Measurements from ENCODE around the gene PDE6D.

Gene PDE6D

DNA sequence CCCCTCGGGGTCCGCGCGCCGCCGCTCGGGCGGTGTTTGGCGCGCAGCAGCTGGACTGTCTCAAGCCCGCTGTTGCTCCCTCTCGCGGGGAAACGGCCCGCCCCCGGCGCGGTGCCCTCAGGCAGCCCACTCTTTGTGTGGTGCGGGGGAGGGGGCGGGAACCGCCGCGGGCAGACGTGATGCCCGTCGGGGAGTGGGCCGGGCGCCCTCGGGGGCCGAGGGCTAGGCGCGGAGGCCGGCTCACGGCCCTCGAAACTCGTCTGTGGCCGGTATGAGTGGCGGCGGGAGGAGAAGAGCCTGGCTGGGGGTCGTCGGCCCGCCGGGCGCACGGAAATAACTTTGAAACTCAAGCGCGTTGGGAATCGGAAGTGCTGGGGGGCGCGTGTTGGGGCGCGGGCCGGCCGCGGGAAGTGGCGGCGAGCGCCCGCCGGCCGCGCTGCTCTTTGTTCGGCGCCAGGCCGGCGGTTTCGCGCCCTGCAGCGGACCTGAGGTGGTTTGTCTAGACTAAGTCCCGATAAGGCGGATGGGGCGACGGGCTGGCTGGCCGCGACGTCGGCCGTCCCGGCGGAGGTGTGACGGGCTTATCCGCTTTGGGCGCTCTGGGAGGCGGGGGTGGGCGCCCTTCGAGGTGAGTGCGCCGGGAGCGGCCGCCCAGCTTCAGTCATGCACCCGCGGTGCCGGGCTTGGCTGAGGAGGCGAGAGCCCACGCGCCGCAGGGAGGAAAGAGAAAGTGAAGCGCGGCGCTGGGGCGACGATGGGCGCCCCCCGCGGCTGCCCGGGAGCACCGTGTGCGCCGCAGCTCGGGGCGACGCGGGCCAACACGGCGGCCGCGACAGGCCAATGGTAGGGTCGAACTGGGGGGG is 72.1 kb downstream of the PDE6D start:
- Histone ChIP-seq H3K27me3 (ENCODE audit: insufficient read depth, low read length) (no peaks in the 10 kb centered on the region), H3K4me3 (ENCODE audit: low read length) (peak overlapping the region; percentile 97), H3K27ac (ENCODE audit: low read length) (peak overlapping the region; percentile 82), H3K4me1 (ENCODE audit: insufficient read depth, low read length) (peaks cover 10% of the 10 kb centered on the region; the same call in 1 of the 2 replicates), H3K9ac (ENCODE audit: low read depth, low read length) (peak overlapping the region; percentile 99), H3K36me3 (ENCODE audit: insufficient read depth, low read depth, low read length) (peaks cover 39% of the 10 kb centered on the region), H3K9me3 (ENCODE audit: insufficient read depth, low read depth, low read length) (no peaks in the 10 kb centered on the region)

DNA sequence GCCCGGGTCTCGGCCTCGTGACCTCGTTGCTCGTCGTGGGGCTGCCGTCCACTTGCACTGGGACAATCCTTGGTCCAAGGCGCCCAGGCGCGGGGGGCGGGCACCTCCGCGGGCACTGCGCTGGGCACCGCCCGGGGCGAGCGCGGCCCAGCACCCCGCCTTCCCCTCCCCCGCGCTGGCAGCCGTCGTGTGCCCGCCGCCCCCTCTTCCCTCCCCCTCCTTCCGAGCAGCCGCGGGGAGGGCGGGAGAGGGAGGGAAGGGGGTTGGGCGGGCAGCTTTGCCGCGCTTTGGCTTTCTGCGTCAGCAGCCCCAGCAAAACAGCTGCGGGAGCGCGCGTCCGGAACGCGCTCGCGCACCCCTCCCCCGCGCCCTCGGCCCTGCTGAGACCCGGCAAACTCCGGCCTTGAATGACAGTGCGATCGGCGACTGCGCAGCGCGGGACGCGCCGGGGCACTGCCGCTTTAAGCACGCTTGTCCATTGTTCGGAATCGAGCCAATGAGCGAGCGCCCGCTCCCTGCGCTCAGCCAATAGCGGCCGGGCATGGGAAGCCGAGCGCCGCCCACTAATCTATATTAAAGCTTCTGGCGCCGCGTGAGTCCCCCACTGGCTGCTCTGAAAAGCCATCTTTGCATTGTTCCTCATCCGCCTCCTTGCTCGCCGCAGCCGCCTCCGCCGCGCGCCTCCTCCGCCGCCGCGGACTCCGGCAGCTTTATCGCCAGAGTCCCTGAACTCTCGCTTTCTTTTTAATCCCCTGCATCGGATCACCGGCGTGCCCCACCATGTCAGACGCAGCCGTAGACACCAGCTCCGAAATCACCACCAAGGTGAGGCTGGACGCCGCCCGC is 72.9 kb downstream of the PDE6D start, which contains the start of gene PTMA:
Gene PTMA, plus strand, starts transcription at position 599 of the 846 bp plus-strand sequence. Its CDS starts 182 bp downstream, at position 781.
- peaks cover 31% of the 10 kb centered on the region for H3K36me3 ChIP-seq (ENCODE audit: insufficient read depth, low read depth, low read length)
- H3K27me3 ChIP-seq (ENCODE audit: insufficient read depth, low read length), result no peaks in the 10 kb centered on the region
- peak within 1 kb of the TSS; percentile 100 for H3K9ac ChIP-seq (ENCODE audit: low read depth, low read length)
- H3K4me3 ChIP-seq (ENCODE audit: low read length), result peak within 1 kb of the TSS; percentile 97
- H3K27ac ChIP-seq (ENCODE audit: low read length), result peak within 1 kb of the TSS; percentile 94
- H3K4me1 ChIP-seq (ENCODE audit: insufficient read depth, low read length), result peaks cover 10% of the 10 kb centered on the region; the same call in 1 of the 2 replicates
- H3K9me3 ChIP-seq (ENCODE audit: insufficient read depth, low read depth, low read length), result no peaks in the 10 kb centered on the region

DNA sequence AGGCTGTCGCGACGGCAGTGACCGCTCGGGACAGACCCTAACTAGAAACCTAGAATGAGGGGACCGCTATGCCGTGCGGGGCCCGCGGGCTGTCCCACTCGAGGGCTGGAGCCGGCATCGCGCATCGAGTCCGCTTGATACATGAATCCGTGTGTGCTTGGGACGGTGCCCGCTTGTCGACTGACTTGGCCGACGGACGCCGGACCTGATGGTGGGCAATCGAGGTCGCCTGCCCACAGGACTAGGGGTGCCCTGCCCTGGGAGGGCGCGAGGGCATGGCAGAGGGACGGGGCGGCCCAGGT is 73.5 kb downstream of the PDE6D start:
- Histone ChIP-seq H3K27me3 (ENCODE audit: insufficient read depth, low read length) (no peaks in the 10 kb centered on the region), H3K36me3 (ENCODE audit: insufficient read depth, low read depth, low read length) (peaks cover 29% of the 10 kb centered on the region), H3K9me3 (ENCODE audit: insufficient read depth, low read depth, low read length) (no peaks in the 10 kb centered on the region), H3K27ac (ENCODE audit: low read length) (peak overlapping the region; percentile 94), H3K9ac (ENCODE audit: low read depth, low read length) (peak overlapping the region; percentile 100), H3K4me1 (ENCODE audit: insufficient read depth, low read length) (peaks cover 10% of the 10 kb centered on the region; the same call in 1 of the 2 replicates), H3K4me3 (ENCODE audit: low read length) (peak overlapping the region; percentile 94)

DNA sequence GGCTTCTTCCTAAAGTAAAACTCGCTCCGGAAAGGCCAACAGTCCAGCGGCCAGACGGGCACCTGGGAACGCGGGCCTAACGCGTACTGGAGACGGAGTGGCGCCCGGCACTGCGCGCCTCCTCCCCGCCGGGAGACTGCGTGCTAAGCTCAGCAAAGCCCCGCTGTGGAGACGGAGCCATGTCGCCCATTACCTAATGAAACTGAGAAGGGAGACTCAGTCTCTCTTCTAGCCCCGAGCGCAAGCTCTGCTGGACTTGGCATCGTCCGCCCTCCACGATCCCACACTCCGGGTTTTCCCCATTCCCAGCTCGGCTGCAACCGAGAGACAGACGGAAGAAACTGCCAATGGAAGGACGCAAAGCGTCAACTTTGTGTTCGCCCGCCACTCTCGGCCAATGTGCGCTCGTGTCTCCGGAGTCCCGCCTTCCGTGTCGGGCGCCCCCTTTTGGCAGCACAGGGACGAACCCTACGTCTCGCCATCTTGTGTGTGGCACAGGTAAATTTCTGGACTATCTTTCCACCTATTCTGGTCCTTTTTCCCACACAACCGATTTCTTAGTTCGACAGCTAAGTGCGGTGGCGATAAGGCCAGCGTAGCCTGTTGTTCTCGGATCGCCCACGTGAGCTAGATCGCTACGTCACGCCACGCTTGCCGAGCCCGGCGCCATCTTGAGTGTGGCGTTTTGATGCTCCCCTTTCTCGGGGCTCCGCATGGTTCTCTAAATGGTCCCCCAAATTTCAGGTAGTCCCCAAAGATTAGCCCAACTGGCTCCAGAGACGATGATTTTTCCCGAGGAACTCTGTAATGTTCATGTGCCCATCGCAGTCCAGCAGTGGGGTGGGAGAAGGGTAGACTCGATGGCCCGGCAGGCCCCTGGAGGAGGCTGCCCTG is 74.1 kb downstream of the PDE6D start:
- H3K27ac ChIP-seq (ENCODE audit: low read length), result peak overlapping the region; percentile 94
- no peaks in the 10 kb centered on the region for H3K9me3 ChIP-seq (ENCODE audit: insufficient read depth, low read depth, low read length)
- H3K4me1 ChIP-seq (ENCODE audit: insufficient read depth, low read length), result peaks cover 7% of the 10 kb centered on the region; the same call in 1 of the 2 replicates
- H3K36me3 ChIP-seq (ENCODE audit: insufficient read depth, low read depth, low read length), result peaks cover 23% of the 10 kb centered on the region
- H3K27me3 ChIP-seq (ENCODE audit: insufficient read depth, low read length), result no peaks in the 10 kb centered on the region
- peak overlapping the region; percentile 100 for H3K9ac ChIP-seq (ENCODE audit: low read depth, low read length)
- H3K4me3 ChIP-seq (ENCODE audit: low read length), result peak overlapping the region; percentile 94

DNA sequence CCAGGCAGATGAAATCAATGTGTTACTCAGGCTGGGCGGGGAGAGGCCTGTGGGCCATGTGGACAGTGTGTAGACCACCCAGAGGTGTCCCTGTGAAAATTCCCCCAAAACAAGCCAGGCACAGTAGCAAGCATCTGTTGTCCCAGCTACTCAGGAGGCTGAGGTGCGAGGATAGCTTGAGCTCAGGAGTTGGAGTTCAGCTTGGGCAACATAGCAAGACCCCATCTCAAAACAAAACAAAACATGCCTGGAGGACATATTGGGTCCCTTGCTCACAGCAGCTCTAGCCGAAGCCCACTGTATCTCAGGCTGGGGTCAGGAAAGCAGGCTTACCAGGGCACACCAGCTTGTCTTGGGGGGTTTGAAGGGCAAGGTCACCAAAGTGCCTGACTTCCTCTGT is 77.1 kb downstream of the PDE6D start:
- Histone ChIP-seq H3K36me3 (ENCODE audit: insufficient read depth, low read depth, low read length) (no peaks in the 10 kb centered on the region), H3K4me1 (ENCODE audit: insufficient read depth, low read length) (peaks cover 3% of the 10 kb centered on the region; the same call in 1 of the 2 replicates), H3K9me3 (ENCODE audit: insufficient read depth, low read depth, low read length) (no peaks in the 10 kb centered on the region), H3K27me3 (ENCODE audit: insufficient read depth, low read length) (no peaks in the 10 kb centered on the region), H3K27ac (ENCODE audit: low read length) (no peak overlapping the region), H3K9ac (ENCODE audit: low read depth, low read length) (no peak overlapping the region), H3K4me3 (ENCODE audit: low read length) (no peak overlapping the region)

DNA sequence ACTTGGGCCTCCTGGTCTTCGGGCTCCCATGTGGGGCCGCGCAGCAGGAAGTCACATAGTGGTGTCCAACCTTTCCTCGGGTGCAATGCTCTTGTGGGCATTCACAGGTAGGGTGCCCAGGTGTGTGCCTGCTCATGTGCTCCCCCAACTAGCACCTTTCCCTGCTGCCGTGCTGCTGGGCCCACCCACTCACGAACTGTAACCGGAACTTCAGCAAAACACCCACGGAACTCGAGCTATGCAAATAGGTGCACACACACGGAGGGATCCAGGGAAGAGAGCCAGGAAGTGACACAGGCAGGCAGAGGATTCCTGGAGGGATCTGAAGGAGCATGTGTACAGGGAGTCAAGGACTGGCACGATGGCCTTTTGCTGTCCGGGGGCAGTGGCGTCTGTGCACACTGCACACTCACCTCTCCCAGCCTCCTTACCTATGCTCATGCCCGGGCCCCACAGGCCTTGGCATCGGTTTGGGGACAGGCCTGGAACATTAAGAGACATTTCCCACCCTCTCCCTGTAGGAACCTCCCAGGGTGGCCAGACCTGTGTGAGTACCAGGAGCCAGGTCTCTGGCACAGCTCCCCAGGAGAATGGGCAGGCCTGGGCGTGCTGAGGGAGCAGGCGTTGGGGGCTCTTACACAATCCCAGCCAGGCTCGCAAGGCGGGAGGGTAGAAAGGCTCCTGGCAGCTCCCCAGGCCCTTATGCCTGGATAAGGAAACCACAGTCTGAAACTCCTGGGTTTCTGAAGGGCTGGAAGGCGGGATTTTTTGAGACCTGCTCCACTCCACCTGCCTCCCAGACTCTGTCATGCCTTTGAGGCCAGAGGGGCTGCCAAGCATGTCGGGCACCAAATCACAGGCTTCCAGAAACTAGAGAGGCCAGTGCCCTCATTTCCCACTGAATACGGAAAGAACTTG is 79.4 kb downstream of the PDE6D start:
- Histone ChIP-seq H3K27me3 (ENCODE audit: insufficient read depth, low read length) (no peaks in the 10 kb centered on the region), H3K27ac (ENCODE audit: low read length) (no peak overlapping the region), H3K4me1 (ENCODE audit: insufficient read depth, low read length) (peaks cover 3% of the 10 kb centered on the region; the same call in 1 of the 2 replicates), H3K36me3 (ENCODE audit: insufficient read depth, low read depth, low read length) (no peaks in the 10 kb centered on the region), H3K9me3 (ENCODE audit: insufficient read depth, low read depth, low read length) (no peaks in the 10 kb centered on the region), H3K9ac (ENCODE audit: low read depth, low read length) (no peak overlapping the region), H3K4me3 (ENCODE audit: low read length) (no peak overlapping the region)

DNA sequence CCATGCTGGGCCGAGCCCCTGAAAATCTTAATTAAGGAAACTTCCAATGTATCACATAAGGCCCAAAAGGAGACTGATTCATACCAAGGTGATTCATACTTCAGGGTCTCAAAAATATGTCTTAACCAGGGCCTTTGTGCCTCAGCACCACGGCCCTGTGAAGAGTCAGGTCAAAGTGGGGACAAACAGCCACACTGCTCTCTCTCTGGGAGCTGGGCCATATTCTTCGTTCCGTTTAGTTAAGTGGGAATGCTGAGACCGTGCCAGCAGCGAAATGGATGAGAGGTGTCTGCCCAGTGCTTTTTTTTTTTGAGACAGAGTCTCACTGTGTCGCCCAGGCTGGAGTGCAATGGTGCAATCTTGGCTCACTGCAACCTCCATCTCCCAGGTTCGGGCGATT is 82.1 kb downstream of the PDE6D start:
- Histone ChIP-seq H3K9ac (ENCODE audit: low read depth, low read length) (no peak overlapping the region), H3K4me1 (ENCODE audit: insufficient read depth, low read length) (no peaks in the 10 kb centered on the region), H3K9me3 (ENCODE audit: insufficient read depth, low read depth, low read length) (no peaks in the 10 kb centered on the region), H3K36me3 (ENCODE audit: insufficient read depth, low read depth, low read length) (no peaks in the 10 kb centered on the region), H3K27ac (ENCODE audit: low read length) (no peak overlapping the region), H3K27me3 (ENCODE audit: insufficient read depth, low read length) (no peaks in the 10 kb centered on the region), H3K4me3 (ENCODE audit: low read length) (no peak overlapping the region)

DNA sequence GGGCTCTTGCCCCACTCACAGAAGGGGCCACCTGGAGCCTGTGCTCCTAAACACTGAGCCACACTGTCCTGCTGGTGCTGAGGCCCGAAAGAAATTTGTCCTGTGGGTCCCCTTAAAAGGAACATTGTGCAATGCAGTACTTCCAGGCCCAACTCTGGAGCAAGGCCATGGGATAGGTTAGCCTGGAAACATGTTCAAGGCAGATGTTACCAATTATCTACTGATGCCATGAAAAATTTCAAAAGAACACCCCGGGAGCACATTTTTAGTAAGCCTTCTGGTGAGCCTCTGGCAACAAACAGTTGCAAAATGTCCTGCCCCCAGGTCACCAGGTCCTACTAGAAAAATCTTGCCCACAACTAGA is 85.1 kb downstream of the PDE6D start:
- Histone ChIP-seq H3K4me1 (ENCODE audit: insufficient read depth, low read length) (no peaks in the 10 kb centered on the region), H3K36me3 (ENCODE audit: insufficient read depth, low read depth, low read length) (no peaks in the 10 kb centered on the region), H3K27ac (ENCODE audit: low read length) (no peak overlapping the region), H3K27me3 (ENCODE audit: insufficient read depth, low read length) (no peaks in the 10 kb centered on the region), H3K9me3 (ENCODE audit: insufficient read depth, low read depth, low read length) (no peaks in the 10 kb centered on the region), H3K4me3 (ENCODE audit: low read length) (no peak overlapping the region), H3K9ac (ENCODE audit: low read depth, low read length) (no peak overlapping the region)

DNA sequence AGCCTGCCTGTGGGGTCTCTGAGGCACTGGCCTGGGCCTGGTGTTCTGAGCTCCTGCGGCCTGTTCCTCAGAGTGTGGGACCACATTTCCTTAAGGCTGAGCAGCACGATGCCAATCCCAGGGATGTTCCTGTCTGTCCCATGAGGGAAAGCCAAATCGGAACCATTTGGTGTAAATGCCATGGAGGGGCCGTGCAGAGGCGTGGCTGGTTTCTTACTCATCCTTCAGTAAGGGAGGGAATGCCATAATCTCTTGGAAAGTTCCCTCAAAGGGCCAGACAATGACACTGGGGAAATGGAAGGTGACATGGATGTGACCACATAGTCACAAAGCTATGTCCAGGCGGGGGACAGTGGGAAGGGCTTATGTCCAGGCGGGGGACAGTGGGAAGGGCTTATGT is 87.1 kb downstream of the PDE6D start:
- Histone ChIP-seq H3K27ac (ENCODE audit: low read length) (no peak overlapping the region), H3K4me1 (ENCODE audit: insufficient read depth, low read length) (0 out of 2 replicates have a peak, but pooled peaks cover 3% of the 10 kb centered on the region), H3K9me3 (ENCODE audit: insufficient read depth, low read depth, low read length) (no peaks in the 10 kb centered on the region)

DNA sequence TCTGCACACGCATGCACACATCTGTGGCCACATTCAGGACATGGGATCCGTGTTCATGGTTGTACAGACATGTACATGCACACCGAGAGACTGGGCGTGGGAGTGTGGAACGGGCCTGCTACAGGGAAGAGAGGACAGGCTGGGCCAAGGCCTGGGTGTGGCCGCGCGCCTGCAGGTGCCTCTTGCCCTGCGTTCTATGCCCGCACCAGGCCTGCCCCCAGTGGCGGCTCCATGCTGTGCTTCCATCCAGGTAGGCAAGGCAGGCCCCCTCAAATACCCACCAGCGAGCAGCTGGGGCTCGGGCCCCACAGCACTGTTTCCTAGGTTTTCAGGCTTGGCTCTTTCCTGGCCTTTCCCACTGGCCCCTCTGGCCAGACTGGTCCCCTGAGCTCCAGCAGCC is 88.2 kb downstream of the PDE6D start:
- H3K27me3 ChIP-seq (ENCODE audit: insufficient read depth, low read length), result no peaks in the 10 kb centered on the region
- no peaks in the 10 kb centered on the region for H3K9me3 ChIP-seq (ENCODE audit: insufficient read depth, low read depth, low read length)
- no peak overlapping the region for H3K9ac ChIP-seq (ENCODE audit: low read depth, low read length)
- peaks cover 3% of the 10 kb centered on the region; the same call in 1 of the 2 replicates for H3K4me1 ChIP-seq (ENCODE audit: insufficient read depth, low read length)
- H3K36me3 ChIP-seq (ENCODE audit: insufficient read depth, low read depth, low read length), result no peaks in the 10 kb centered on the region
- H3K4me3 ChIP-seq (ENCODE audit: low read length), result no peak overlapping the region
- H3K27ac ChIP-seq (ENCODE audit: low read length), result no peak overlapping the region

More for the DNA sequence above, 87.1 kb downstream of the PDE6D start:
- no peaks in the 10 kb centered on the region for H3K36me3 ChIP-seq (ENCODE audit: insufficient read depth, low read depth, low read length)
- no peak overlapping the region for H3K9ac ChIP-seq (ENCODE audit: low read depth, low read length)
- no peak overlapping the region for H3K4me3 ChIP-seq (ENCODE audit: low read length)
- no peaks in the 10 kb centered on the region for H3K27me3 ChIP-seq (ENCODE audit: insufficient read depth, low read length)
